ENCODE results near the gene TTLL11. TPM values are rescaled to one million over a fixed set of nuclear protein-coding genes. Genes with fewer than 3 reads are reported as not detected.

Gene TTLL11
- total RNA-seq, 4 donors from 2014 or later, result 3.0 to 9.9 (median 7.4) TPM

DNA sequence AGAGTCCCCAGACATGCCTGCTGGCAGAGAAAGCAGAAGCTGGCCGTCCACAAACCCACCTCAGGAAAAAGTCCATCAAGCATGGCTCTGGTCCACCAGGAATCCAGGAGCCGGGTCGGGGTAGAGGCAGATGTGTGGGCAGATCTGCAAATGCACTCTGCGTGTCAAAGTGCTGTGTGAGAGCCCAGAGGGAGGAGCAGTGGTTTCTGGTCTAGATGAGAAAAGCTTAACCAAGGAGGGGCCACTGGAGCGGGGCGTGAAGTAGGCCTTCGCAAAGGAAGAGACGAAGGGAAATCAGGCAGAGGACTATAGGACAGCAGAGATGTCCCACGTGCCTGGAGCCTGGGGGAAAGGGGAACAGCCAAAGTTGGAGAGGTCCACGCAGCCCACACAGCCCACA lies 40.0 kb downstream of the TTLL11 start:
- no peak overlapping the region for H3K27ac ChIP-seq
- no peaks in the 10 kb centered on the region for H3K9me3 ChIP-seq
- H3K36me3 ChIP-seq, result no peaks in the 10 kb centered on the region
- no peaks in the 10 kb centered on the region for H3K27me3 ChIP-seq
- H3K4me3 ChIP-seq, result no peak overlapping the region
- no peak for DNase-seq
- TF ChIP-seq, protein P1, sequence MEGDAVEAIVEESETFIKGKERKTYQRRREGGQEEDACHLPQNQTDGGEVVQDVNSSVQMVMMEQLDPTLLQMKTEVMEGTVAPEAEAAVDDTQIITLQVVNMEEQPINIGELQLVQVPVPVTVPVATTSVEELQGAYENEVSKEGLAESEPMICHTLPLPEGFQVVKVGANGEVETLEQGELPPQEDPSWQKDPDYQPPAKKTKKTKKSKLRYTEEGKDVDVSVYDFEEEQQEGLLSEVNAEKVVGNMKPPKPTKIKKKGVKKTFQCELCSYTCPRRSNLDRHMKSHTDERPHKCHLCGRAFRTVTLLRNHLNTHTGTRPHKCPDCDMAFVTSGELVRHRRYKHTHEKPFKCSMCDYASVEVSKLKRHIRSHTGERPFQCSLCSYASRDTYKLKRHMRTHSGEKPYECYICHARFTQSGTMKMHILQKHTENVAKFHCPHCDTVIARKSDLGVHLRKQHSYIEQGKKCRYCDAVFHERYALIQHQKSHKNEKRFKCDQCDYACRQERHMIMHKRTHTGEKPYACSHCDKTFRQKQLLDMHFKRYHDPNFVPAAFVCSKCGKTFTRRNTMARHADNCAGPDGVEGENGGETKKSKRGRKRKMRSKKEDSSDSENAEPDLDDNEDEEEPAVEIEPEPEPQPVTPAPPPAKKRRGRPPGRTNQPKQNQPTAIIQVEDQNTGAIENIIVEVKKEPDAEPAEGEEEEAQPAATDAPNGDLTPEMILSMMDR (IDR thresholded peaks at IDR 0.05), result no peak
- TF ChIP-seq POLR2A (IDR thresholded peaks at IDR 0.05), result no peak
- no peaks in the 10 kb centered on the region for H3K4me1 ChIP-seq

DNA sequence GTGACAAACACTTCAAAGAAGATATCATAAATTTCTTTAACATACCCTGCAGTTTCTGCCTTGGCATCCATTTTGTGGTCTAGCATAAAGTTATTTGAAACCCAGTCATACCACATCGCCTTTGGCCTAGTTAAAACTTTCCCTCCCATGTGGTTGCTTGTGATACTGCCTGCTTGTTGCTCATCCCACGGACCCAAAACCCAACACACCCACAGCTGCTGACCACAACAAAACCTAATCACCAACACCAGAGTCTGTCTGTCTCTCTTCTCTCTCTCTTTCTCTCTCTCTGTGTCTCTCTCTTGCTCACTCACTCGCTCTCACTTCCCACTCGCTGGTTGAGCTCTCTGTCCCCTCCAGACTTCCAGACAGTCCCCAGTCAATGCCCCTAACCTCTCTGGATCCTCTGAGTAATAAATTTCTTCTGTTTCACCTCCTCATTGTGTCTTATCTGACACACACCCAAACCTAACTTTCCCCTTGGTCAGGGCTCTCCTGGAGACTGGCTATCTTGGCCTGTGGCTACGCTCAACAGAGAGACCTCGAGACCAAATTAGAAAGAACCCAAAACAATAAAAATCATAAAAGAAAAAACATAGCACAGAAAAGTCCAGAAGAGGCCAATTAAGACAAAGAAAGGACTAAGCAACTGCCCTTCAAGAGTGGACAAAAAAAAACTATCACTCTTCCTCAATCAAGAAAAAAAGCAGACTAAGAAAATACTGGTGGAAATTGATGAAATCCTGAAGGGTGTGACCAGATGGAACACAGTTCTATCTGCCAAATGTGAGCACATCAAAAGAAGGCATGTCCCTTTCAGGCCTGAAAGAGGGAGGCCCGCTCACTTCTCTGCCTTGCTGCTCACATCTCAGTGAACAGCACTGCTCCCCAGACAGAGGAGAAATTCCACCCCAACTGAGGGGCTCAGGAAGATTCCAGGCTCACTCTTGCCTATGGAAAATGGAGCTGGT lies 41.5 kb downstream of the TTLL11 start:
- H3K4me1 ChIP-seq, result no peaks in the 10 kb centered on the region
- TF ChIP-seq POLR2A (IDR thresholded peaks at IDR 0.05), result no peak
- TF ChIP-seq, protein P1 (IDR thresholded peaks at IDR 0.05), result no peak

DNA sequence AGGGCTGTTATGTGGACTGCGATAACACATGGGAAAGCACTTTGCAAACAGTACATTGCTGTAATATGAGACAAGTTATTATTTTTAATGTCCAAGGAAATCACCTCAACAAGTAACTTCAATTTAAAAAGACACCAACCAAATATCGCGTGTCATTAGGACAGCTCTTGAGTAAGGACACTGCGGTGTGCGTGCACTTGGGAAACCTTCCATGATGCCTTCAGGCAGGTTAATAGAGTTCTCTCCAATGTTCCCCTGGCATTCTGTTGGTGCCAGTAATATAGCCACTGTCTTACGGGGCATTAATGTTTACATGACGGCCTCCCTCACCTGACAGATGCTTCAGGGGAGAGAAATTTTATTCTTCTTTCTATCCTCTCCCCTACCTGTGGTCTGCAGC lies 42.9 kb downstream of the TTLL11 start:
- Histone ChIP-seq H3K27me3 (no peaks in the 10 kb centered on the region), H3K9me3 (peaks cover 0 to 3% (median 0%) of the 10 kb centered on the region in 4 donors), H3K4me3 (no peak overlapping the region), H3K27ac (no peak overlapping the region), H3K36me3 (no peaks in the 10 kb centered on the region), H3K4me1 (no peaks in the 10 kb centered on the region)
- DNase-seq, result no peak
- TF ChIP-seq POLR2A (IDR thresholded peaks at IDR 0.05), result no peak
- TF ChIP-seq, protein P1 (IDR thresholded peaks at IDR 0.05), result no peak

More for the DNA sequence above, 41.5 kb downstream of the TTLL11 start:
- no peak for DNase-seq
- no peaks in the 10 kb centered on the region for H3K36me3 ChIP-seq
- no peak overlapping the region for H3K27ac ChIP-seq
- no peak overlapping the region for H3K4me3 ChIP-seq
- H3K9me3 ChIP-seq, result no peaks in the 10 kb centered on the region
- no peaks in the 10 kb centered on the region for H3K27me3 ChIP-seq

DNA sequence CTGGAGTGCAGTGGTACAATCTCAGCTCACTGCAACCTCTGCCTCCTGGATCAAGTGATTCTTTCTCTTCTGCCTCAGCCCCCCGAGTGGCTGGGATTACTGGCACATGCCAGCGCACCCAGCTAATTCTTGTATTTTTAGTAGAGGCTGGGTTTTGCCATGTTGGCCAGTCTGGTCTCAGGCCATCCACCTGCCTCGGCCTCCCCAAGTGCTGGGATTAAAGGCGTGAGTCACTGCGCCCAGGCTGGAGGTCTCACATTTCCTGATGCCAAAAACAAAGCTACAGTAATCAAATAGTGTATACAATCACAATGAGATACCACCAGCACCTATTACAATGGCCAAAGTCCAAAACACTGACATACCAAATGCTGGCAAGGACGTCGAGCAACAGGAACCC lies 51.1 kb downstream of the TTLL11 start:
- Histone ChIP-seq H3K4me3 (no peak overlapping the region), H3K27me3 (no peaks in the 10 kb centered on the region), H3K9me3 (peaks cover 0 to 3% (median 0%) of the 10 kb centered on the region in 4 donors), H3K4me1 (no peaks in the 10 kb centered on the region), H3K27ac (no peak overlapping the region), H3K36me3 (peaks cover 0 to 6% (median 0%) of the 10 kb centered on the region in 3 donors)
- TF ChIP-seq, protein P1 (IDR thresholded peaks at IDR 0.05), result no peak
- TF ChIP-seq POLR2A (IDR thresholded peaks at IDR 0.05), result no peak
- DNase-seq, result no peak

DNA sequence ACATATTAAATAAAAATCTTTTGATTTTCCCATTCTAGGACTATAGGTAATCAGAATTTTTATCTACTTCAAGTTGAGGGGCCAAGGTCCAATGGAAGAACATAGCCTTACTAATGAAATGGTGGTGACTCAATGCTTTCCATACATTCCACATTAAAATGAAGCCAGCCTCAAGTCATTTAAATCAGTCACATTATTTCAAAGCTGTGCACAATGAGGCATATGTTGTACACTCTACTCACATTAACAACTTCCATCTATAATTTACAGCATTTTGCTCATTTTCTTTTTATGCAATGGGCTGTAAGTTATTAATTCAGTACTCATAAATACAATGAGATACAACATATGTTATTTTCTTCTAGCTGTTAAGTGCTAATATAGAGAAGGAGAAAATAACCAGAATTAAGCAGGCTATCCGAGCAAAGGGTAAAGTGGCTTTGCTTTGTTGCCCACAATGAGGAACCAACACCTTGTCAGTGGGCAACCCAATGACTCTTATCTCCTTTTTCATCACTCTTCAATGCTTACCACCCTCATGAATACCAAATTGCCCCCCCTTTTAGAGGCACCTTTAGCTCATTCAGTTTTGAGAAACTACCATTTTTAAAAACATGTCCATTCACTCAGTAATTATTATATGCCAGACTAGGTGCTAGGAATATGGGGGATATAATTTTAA lies 52.4 kb downstream of the TTLL11 start:
- Histone ChIP-seq H3K27me3 (no peaks in the 10 kb centered on the region), H3K4me3 (no peak overlapping the region), H3K27ac (no peak overlapping the region), H3K36me3 (peaks cover 0 to 10% (median 0%) of the 10 kb centered on the region in 3 donors), H3K4me1 (no peaks in the 10 kb centered on the region), H3K9me3 (no peaks in the 10 kb centered on the region)
- no peak for DNase-seq
- TF ChIP-seq, protein P1 (IDR thresholded peaks at IDR 0.05), result no peak
- no peak for TF ChIP-seq POLR2A (IDR thresholded peaks at IDR 0.05)

Data from Peyer's patch (tissue), 4 donors.